Stimulated activated CD8-positive, alpha-beta memory T cell treated with anti-CD3 and anti-CD28 coated beads, Interleukin-7, amount 100 ng/mL, for 1 hour (primary cell): ENCODE data around the gene TGIF2.
"Not testable (repeated sequence)": the region's sequence is repeated elsewhere in the genome, so short reads cannot be mapped to it uniquely, and the experiment has no call there.

Experiments used
- DNase-seq, 2 donors: peaks; one replicate each; pipeline ENCODE4 v3.0.0-alpha.2; 2020; ENCODE audit warnings: low read depth in 2 of 2

TGIF2 gene

GRCh38 chr20:36579996-36580545, 6.7 kb downstream of the TGIF2 start:
- no peak for DNase-seq

- DNase-seq, result no peak
Measured at GRCh38 chr20:36582322-36582721, 8.9 kb downstream of the TGIF2 start.

- no peak for DNase-seq
Measured at GRCh38 chr20:36582821-36583220, 9.4 kb downstream of the TGIF2 start.

DNA sequence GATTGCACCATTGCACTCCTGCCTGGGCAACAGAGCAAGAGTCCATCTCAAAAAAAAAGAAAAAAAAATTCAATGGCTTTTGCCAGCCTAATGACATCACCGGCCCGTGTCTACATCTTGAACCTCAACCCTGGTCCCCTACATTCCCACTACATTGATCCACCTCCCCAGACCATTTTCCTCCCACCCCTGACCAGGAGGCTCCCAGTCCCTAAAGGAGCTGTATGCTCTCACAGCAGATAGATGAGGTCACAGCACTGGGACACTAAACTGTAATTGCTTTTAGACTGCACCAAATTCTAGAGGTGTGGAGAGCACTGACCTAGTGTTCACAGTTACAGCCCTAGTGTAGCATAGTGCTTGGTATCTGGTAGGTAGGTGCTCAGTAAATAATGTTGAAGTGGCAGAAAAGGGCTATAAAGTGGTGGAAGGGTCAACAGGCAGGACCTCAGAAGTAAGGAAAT, 10.7 kb downstream of the TGIF2 start:
- DNase-seq, result no peak

GRCh38 chr20:36585410-36586125, 12.2 kb downstream of the TGIF2 start:
- no peak for DNase-seq

DNA sequence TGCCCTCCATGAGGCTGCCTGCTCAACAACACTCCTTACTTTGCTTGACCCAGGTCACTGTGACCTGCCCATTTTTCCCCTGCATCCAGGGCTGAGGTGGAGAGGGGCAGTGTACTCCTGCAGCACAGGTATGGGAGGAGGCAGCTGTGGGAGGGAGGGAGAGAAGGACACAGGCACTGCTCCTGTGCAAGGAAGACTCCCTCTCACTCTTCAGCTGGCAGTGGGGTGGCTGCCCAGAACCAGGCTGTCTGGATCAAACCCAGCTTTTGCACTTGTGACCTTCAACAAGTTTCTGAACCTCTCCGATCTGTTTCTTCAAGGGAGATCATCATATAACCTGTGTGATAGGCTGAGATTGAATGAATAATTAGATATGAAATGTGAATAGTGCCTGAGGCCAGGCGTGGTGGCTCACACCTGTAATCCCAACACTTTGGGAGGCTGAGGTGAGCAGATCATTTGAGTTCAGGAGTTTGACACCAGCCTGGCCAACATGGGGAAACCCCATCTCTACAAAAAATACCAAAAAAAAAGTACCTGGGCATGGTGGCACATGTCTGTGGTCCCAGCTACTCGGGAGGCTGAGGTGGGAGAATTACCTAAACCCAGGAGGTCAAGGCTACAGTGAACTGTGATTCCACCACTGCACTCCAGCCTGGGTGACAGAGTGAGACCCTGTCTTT, 14.1 kb downstream of the TGIF2 start:
- DNase-seq, result no peak

GRCh38 chr20:36591281-36591680, 17.9 kb downstream of the TGIF2 start:
- no peak for DNase-seq

GRCh38 chr20:36591854-36592641, 18.7 kb downstream of the TGIF2 start:
- no peak for DNase-seq

GRCh38 chr20:36593347-36593929, 20.0 kb downstream of the TGIF2 start:
- no peak for DNase-seq

DNA sequence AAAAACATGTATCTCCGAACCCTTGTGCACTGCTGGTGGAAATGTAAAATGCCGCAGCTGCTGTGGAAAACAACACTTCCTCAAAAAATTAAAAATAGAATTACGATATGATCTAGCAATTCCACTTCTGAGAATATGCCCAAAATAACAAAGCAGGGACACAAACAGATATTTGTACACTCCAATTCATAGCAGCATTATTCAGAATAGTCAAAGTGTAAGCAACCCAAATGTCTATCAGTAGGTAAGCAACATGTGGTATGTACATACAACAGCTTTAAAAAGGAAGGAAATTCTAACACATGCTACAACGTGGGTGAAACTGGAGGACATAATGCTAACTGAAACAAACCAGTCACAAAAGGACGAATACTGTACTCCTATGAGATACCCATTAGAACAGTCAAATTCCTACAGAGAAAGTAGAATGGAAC, 26.5 kb downstream of the TGIF2 start:
- no peak for DNase-seq

- no peak for DNase-seq
Measured at GRCh38 chr20:36601540-36601939, 28.1 kb downstream of the TGIF2 start.

- DNase-seq, result peak in 1 of 2 donors; percentile 31
Measured at GRCh38 chr20:36604952-36605398, 31.6 kb downstream of the TGIF2 start.

DNA sequence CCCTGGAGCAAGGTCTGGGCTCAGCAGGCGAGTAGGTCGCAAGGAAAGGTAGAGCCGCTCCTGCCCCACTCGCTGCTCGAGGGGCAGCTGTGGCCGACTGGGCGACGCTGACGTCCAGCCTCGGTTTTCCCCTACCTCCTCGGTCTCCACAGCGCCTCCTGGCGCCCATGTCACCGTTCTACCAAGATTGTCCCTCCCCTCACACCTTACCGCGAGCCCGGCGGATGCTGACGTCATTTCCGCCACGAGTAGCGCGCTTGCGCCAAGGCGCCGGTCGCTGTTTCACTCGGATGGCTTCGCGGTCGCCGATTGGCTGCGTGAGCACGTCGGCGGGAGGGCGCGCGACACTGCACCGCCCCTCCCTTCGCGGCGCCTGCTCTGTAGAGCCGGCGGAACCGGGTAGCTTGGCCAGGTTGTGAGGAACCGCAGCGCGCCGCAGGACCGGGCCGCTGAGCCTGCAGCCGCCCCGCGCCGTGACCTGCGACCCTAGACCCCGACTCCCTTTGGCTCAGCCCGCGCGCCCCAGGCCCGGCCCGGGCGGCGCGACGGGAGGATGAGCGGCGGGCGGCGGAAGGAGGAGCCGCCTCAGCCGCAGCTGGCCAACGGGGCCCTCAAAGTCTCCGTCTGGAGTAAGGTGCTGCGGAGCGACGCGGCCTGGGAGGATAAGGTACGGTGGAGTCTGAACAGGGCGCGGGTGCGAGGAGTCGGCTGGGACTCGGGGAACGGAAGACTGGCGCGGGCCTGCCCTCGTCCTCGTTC, 32.2 kb downstream of the TGIF2 start, which contains the start of gene RAB5IF:
RAB5IF (plus strand) TSS at position 381 of the 759 bp plus-strand sequence; CDS start at position 554, 173 bp downstream.
- DNase-seq, result peak; percentile 99 to 100

GRCh38 chr20:36606158-36607066, 33.0 kb downstream of the TGIF2 start:
- DNase-seq, result no peak

DNA sequence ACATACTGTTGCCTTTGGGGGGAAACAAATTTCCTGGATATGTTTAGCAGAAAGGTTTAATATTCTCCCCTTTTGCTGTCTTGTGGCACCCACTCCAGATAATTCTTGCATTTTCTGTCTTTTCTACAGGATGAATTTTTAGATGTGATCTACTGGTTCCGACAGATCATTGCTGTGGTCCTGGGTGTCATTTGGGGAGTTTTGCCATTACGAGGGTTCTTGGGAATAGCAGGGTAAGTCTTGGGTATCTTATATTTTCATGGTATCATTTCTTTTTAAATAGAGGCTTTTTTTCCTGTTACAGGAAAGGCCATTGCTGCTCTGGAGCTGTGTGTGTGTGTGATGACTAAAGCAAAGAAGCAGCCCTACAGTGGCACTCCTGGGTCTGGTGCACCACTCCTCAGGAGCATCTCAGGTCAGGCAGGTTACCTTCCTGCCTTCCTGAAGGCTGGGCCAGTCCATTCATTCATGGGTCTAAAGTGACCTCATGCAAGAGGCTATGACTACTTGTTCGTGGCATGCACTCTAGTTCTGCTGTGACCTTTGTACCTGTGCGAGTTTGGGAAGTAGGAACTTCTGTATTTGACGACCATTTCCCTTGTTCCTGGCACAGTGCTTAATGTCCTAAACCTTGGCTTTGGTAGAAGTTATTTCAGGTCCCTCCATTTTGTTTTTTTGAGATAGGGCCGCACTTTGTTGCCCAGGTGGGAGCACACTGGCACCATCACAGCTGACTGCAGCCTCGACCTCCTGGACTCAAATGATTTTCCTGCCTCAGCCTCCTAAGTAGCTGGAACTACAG, 34.4 kb downstream of the TGIF2 start:
- DNase-seq, result no peak

DNA sequence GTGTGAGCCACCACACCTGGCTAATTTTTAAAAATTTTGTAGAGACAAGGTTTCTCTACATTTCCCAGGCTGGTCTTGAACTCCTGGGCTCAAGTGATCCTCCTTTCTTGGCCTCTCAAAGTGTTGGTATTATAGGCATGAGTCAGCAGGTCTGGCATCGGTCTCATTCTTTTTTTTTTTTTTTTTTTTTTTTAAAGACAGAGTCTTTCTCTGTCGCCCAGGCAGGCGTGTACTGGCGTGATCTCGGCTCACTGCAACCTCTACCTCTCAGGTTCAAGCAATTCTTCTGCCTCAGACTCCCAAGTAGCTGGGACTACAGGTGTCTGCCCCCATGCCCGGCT, 35.0 kb downstream of the TGIF2 start:
- not testable (repeated sequence) for DNase-seq

- DNase-seq, result no peak
Measured at GRCh38 chr20:36611625-36612024, 38.2 kb downstream of the TGIF2 start.

- DNase-seq, result no peak
Measured at GRCh38 chr20:36613974-36614373, 40.6 kb downstream of the TGIF2 start.
